C4-2B (cell line): ENCODE measurements around the gene UBE2J2.

Experiments
- CTCF ChIP-seq: fragments of 450-650 bp; conservative IDR thresholded peaks from 2 replicates; pipeline ENCODE4 v1.5.1; 2017; ENCODE audit warnings: mild to moderate bottlenecking
- ZFX ChIP-seq: fragments of 450-650 bp; IDR thresholded peaks from 2 replicates; pipeline ENCODE4 v1.6.1; 2017

- TF ChIP-seq CTCF (no peak), ZFX (no peak)
Measured at GRCh38 chr1:1315435-1315954, 41.8 kb upstream of the UBE2J2 start.
